ENCODE data around the gene TAAR2. TPM values are rescaled to one million over a fixed set of nuclear protein-coding genes. Genes with fewer than 3 reads are reported as not detected.

Gene TAAR2
- total RNA-seq, 4 donors from 2014 or later, result not detected

DNA sequence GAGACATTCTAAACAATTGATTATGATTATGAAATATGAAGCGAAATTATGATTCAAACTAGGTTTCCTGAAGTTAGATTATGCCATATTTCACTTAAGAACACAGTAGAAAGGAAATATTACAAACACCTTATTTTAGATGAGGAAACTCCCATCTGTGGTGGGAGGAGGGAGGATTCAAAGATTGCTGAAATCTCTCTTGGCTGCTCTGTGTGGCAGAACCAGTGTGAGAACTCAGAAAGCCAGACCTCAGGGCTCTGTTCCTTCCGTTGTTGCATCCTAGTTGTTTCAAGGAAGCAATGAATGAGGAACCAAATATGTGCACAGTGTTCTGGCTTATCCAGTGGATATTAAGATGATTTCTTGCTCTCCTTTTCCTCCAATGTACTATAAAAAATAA is 36.7 kb downstream of the TAAR2 start:
- Histone ChIP-seq H3K27me3 (no peaks in the 10 kb centered on the region), H3K36me3 (no peaks in the 10 kb centered on the region), H3K4me1 (no peaks in the 10 kb centered on the region), H3K9me3 (no peaks in the 10 kb centered on the region), H3K4me3 (no peak overlapping the region), H3K27ac (no peak overlapping the region)
- ATAC-seq (no peak), DNase-seq (no peak)
- in situ Hi-C loops (cut with MboI; ENCODE audit: low sequenced_read_pairs in 4 of 4) (no loop called here), intact Hi-C loops (cut with DNase I; ENCODE audit: low total_unique reads) (no loop called here)
- no peak for TF ChIP-seq POLR2A (IDR thresholded peaks at IDR 0.05)
- TF ChIP-seq, protein P1, sequence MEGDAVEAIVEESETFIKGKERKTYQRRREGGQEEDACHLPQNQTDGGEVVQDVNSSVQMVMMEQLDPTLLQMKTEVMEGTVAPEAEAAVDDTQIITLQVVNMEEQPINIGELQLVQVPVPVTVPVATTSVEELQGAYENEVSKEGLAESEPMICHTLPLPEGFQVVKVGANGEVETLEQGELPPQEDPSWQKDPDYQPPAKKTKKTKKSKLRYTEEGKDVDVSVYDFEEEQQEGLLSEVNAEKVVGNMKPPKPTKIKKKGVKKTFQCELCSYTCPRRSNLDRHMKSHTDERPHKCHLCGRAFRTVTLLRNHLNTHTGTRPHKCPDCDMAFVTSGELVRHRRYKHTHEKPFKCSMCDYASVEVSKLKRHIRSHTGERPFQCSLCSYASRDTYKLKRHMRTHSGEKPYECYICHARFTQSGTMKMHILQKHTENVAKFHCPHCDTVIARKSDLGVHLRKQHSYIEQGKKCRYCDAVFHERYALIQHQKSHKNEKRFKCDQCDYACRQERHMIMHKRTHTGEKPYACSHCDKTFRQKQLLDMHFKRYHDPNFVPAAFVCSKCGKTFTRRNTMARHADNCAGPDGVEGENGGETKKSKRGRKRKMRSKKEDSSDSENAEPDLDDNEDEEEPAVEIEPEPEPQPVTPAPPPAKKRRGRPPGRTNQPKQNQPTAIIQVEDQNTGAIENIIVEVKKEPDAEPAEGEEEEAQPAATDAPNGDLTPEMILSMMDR (IDR thresholded peaks at IDR 0.05 in 4 of 5, conservative IDR thresholded peaks at IDR 0.05 in 1 of 5), result no peak

DNA sequence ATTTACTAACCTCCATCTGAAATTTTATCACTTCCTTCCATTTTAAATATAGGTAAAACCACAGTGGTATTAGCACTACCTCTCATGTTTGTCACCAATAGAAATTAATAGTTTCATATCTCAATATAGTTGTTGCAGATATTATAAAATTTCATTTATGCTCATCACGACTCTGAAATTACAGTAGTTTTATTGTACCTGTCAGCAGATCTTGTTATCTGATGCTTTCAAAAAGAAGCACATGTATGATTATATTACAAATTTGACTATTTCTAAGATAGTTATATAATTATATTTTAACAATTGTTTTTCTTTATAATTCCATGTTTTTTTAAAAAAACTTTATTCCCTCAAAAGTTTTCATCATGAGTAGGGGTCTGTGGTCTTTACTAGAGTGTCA is 39.4 kb downstream of the TAAR2 start:
- no peak for ATAC-seq
- no peaks in the 10 kb centered on the region for H3K4me1 ChIP-seq
- in situ Hi-C loops (cut with MboI; ENCODE audit: low sequenced_read_pairs in 4 of 4), result no loop called here

DNA sequence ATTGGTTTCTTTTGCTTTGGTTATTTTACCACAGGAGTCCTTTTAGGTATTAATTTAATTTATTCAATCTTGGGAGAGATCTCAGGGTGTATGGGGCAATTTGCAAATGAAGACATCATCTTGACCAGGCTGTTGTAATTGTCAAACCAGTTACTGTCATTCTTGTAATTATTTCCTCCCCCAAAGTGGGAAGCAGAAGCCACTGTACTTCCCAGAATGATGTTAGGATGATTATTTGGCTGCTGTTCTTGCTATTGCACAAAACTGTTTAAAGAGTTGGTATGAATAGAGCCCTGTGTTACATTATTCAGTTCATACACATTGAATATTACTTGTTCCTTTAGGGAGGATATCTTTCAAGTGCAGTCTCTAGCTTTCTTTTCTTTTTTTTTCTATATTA is 52.3 kb downstream of the TAAR2 start:
- in situ Hi-C loops (cut with MboI; ENCODE audit: low sequenced_read_pairs in 4 of 4), result no loop called here
- intact Hi-C loops (cut with DNase I; ENCODE audit: low total_unique reads), result no loop called here
- no peak for DNase-seq

More for the DNA sequence above, 39.4 kb downstream of the TAAR2 start:
- intact Hi-C loops (cut with DNase I; ENCODE audit: low total_unique reads), result no loop called here
- no peaks in the 10 kb centered on the region for H3K9me3 ChIP-seq
- no peak overlapping the region for H3K27ac ChIP-seq
- DNase-seq, result no peak
- TF ChIP-seq, protein P1 (IDR thresholded peaks at IDR 0.05 in 4 of 5, conservative IDR thresholded peaks at IDR 0.05 in 1 of 5), result no peak
- TF ChIP-seq POLR2A (IDR thresholded peaks at IDR 0.05), result no peak
- no peaks in the 10 kb centered on the region for H3K27me3 ChIP-seq
- no peaks in the 10 kb centered on the region for H3K36me3 ChIP-seq
- H3K4me3 ChIP-seq, result no peak overlapping the region

DNA sequence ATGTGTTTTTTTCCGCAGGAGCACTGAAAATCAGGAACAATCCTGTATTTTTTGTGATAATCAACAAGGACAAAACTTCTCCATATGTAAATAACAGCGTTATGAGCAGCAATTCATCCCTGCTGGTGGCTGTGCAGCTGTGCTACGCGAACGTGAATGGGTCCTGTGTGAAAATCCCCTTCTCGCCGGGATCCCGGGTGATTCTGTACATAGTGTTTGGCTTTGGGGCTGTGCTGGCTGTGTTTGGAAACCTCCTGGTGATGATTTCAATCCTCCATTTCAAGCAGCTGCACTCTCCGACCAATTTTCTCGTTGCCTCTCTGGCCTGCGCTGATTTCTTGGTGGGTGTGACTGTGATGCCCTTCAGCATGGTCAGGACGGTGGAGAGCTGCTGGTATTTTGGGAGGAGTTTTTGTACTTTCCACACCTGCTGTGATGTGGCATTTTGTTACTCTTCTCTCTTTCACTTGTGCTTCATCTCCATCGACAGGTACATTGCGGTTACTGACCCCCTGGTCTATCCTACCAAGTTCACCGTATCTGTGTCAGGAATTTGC is 53.8 kb downstream of the TAAR2 start, which contains the start of gene TAAR6:
TSS of gene TAAR6 (plus strand) at position 102 of the 557 bp plus-strand sequence. CDS start at position 102, 0 bp downstream.
- intact Hi-C loops (cut with DNase I; ENCODE audit: low total_unique reads), result no loop called here
- no peaks in the 10 kb centered on the region for H3K9me3 ChIP-seq

More for the DNA sequence above, 52.3 kb downstream of the TAAR2 start:
- TF ChIP-seq, protein P1 (IDR thresholded peaks at IDR 0.05 in 4 of 5, conservative IDR thresholded peaks at IDR 0.05 in 1 of 5), result no peak
- no peak for TF ChIP-seq POLR2A (IDR thresholded peaks at IDR 0.05)
- Histone ChIP-seq H3K4me1 (no peaks in the 10 kb centered on the region), H3K9me3 (no peaks in the 10 kb centered on the region), H3K27ac (no peak overlapping the region), H3K4me3 (no peak overlapping the region), H3K27me3 (peaks cover 0 to 3% (median 0%) of the 10 kb centered on the region in 3 donors), H3K36me3 (no peaks in the 10 kb centered on the region)
- ATAC-seq, result no peak

More for the DNA sequence above, 53.8 kb downstream of the TAAR2 start, which contains the start of gene TAAR6:
- ATAC-seq (no peak), DNase-seq (no peak)
- peaks cover 0 to 3% (median 0%) of the 10 kb centered on the region in 3 donors for H3K27me3 ChIP-seq
- no peak within 1 kb of the TSS for H3K4me3 ChIP-seq
- H3K4me1 ChIP-seq, result no peaks in the 10 kb centered on the region
- H3K27ac ChIP-seq, result no peak within 1 kb of the TSS
- TF ChIP-seq, protein P1 (IDR thresholded peaks at IDR 0.05 in 4 of 5, conservative IDR thresholded peaks at IDR 0.05 in 1 of 5), result no peak
- no peak for TF ChIP-seq POLR2A (IDR thresholded peaks at IDR 0.05)
- in situ Hi-C loops (cut with MboI; ENCODE audit: low sequenced_read_pairs in 4 of 4), result no loop called here
- H3K36me3 ChIP-seq, result no peaks in the 10 kb centered on the region

Measured in gastrocnemius medialis (tissue), 4 donors.